ENCODE measurements around the gene CEMP1.

Gene CEMP1

DNA sequence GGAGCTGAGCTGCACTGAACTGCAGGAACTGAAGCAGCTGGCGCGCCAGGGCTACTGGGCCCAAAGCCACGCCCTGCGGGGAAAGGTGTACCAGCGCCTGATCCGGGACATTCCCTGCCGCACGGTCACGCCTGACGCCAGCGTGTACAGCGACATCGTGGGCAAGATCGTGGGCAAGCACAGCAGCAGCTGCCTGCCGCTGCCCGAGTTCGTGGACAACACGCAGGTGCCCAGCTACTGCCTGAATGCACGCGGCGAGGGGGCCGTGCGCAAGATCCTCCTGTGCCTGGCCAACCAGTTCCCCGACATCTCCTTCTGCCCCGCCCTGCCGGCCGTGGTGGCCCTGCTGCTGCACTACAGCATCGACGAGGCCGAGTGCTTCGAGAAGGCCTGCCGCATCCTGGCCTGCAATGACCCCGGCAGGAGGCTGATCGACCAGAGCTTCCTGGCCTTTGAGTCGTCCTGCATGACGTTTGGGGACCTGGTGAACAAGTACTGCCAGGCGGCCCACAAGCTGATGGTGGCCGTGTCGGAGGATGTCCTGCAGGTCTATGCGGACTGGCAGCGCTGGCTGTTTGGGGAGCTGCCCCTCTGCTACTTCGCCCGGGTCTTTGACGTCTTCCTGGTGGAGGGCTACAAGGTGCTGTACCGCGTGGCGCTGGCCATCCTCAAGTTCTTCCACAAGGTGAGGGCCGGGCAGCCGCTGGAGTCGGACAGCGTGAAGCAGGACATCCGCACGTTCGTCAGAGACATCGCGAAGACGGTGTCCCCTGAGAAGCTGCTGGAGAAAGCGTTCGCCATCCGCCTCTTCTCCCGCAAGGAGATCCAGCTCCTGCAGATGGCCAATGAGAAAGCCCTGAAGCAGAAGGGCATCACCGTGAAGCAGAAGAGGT is 34.7 kb downstream of the CEMP1 start:
- Histone ChIP-seq H3K9me3 (ENCODE audit: control insufficient read depth, low read length) (no peaks in the 10 kb centered on the region), H2AFZ (no peak overlapping the region), H3K27ac (no peak overlapping the region), H3K4me3 (ENCODE audit: low read depth, low read length) (no peak overlapping the region), H3K36me3 (ENCODE audit: control insufficient read depth, insufficient read depth, low read length) (no peaks in the 10 kb centered on the region), H3K4me1 (no peaks in the 10 kb centered on the region), H3K9ac (no peak overlapping the region), H3K4me2 (ENCODE audit: low read length) (no peak overlapping the region), H3K79me2 (peaks cover under 1% of the 10 kb centered on the region), H3K27me3 (ENCODE audit: control insufficient read depth, insufficient read depth, low read length) (no peaks in the 10 kb centered on the region)
- TF ChIP-seq, protein P1, sequence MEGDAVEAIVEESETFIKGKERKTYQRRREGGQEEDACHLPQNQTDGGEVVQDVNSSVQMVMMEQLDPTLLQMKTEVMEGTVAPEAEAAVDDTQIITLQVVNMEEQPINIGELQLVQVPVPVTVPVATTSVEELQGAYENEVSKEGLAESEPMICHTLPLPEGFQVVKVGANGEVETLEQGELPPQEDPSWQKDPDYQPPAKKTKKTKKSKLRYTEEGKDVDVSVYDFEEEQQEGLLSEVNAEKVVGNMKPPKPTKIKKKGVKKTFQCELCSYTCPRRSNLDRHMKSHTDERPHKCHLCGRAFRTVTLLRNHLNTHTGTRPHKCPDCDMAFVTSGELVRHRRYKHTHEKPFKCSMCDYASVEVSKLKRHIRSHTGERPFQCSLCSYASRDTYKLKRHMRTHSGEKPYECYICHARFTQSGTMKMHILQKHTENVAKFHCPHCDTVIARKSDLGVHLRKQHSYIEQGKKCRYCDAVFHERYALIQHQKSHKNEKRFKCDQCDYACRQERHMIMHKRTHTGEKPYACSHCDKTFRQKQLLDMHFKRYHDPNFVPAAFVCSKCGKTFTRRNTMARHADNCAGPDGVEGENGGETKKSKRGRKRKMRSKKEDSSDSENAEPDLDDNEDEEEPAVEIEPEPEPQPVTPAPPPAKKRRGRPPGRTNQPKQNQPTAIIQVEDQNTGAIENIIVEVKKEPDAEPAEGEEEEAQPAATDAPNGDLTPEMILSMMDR (IDR thresholded peaks at IDR 0.05), result no peak

- TF ChIP-seq, protein P1 (IDR thresholded peaks at IDR 0.05), result no peak
- Histone ChIP-seq H3K4me2 (ENCODE audit: low read length) (no peak overlapping the region), H3K9me3 (ENCODE audit: control insufficient read depth, low read length) (no peaks in the 10 kb centered on the region), H3K27ac (no peak overlapping the region), H2AFZ (no peak overlapping the region), H3K36me3 (ENCODE audit: control insufficient read depth, insufficient read depth, low read length) (no peaks in the 10 kb centered on the region), H3K79me2 (peaks cover 4% of the 10 kb centered on the region), H3K4me3 (ENCODE audit: low read depth, low read length) (no peak overlapping the region), H3K27me3 (ENCODE audit: control insufficient read depth, insufficient read depth, low read length) (no peaks in the 10 kb centered on the region), H3K4me1 (no peaks in the 10 kb centered on the region), H3K9ac (no peak overlapping the region)
Observed at GRCh38 chr16:2495041-2495440, 36.2 kb downstream of the CEMP1 start.

DNA sequence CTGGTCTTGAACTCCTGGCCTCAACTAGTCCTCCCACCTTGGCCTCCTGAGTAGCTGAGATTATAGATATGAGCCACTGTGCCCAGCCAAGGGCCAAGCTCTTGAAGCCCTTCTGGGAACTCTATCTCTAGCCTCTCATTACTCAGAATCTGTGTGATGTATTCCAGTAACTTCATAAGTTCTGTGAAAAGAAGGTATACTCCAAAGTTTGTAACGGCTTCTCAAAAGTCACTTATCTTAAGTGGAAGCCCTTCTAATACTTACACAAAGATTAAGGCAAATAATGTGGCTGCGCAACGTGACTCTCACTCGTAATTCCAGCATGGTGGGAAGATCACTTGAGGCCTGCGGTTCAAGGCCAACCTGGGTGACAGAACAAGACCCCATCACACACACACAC is 36.6 kb downstream of the CEMP1 start:
- H3K27me3 ChIP-seq (ENCODE audit: control insufficient read depth, insufficient read depth, low read length), result no peaks in the 10 kb centered on the region
- H3K27ac ChIP-seq, result no peak overlapping the region
- no peaks in the 10 kb centered on the region for H3K4me1 ChIP-seq
- H3K36me3 ChIP-seq (ENCODE audit: control insufficient read depth, insufficient read depth, low read length), result no peaks in the 10 kb centered on the region
- H2AFZ ChIP-seq, result no peak overlapping the region
- peaks cover 6% of the 10 kb centered on the region for H3K79me2 ChIP-seq
- no peak overlapping the region for H3K9ac ChIP-seq
- H3K9me3 ChIP-seq (ENCODE audit: control insufficient read depth, low read length), result no peaks in the 10 kb centered on the region
- H3K4me2 ChIP-seq (ENCODE audit: low read length), result no peak overlapping the region
- TF ChIP-seq, protein P1 (IDR thresholded peaks at IDR 0.05), result no peak
- H3K4me3 ChIP-seq (ENCODE audit: low read depth, low read length), result no peak overlapping the region

DNA sequence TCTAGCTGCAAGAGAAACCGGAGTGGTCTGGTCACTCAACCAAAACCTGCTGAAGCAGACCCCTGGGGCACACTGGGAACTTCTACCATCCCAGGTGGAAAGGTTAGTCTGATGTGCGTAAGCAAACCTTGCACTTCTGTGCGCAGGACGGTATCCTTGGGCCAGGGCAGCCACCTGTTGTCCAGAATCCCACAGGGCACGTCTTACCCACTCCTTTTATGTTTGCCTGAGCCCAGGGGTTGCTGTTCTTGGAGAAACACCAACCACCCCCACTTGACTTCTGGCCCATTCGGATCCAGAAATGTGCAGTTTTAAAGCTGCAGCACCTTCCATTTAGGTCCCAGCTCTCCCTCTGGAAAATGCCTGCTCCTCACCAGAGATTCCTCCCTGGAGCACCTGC is 37.6 kb downstream of the CEMP1 start:
- H3K9me3 ChIP-seq (ENCODE audit: control insufficient read depth, low read length), result no peaks in the 10 kb centered on the region
- H3K4me2 ChIP-seq (ENCODE audit: low read length), result no peak overlapping the region
- no peak overlapping the region for H2AFZ ChIP-seq
- TF ChIP-seq, protein P1 (IDR thresholded peaks at IDR 0.05), result no peak
- no peaks in the 10 kb centered on the region for H3K36me3 ChIP-seq (ENCODE audit: control insufficient read depth, insufficient read depth, low read length)
- H3K4me3 ChIP-seq (ENCODE audit: low read depth, low read length), result no peak overlapping the region
- no peaks in the 10 kb centered on the region for H3K27me3 ChIP-seq (ENCODE audit: control insufficient read depth, insufficient read depth, low read length)
- H3K79me2 ChIP-seq, result peaks cover 9% of the 10 kb centered on the region
- no peaks in the 10 kb centered on the region for H3K4me1 ChIP-seq
- no peak overlapping the region for H3K9ac ChIP-seq
- no peak overlapping the region for H3K27ac ChIP-seq

GRCh38 chr16:2492292-2492691 is 38.9 kb downstream of the CEMP1 start:
- no peaks in the 10 kb centered on the region for H3K9me3 ChIP-seq (ENCODE audit: control insufficient read depth, low read length)
- no peak overlapping the region for H3K4me2 ChIP-seq (ENCODE audit: low read length)
- TF ChIP-seq, protein P1 (IDR thresholded peaks at IDR 0.05), result no peak
- no peak overlapping the region for H2AFZ ChIP-seq
- no peaks in the 10 kb centered on the region for H3K4me1 ChIP-seq
- H3K4me3 ChIP-seq (ENCODE audit: low read depth, low read length), result no peak overlapping the region
- no peaks in the 10 kb centered on the region for H3K36me3 ChIP-seq (ENCODE audit: control insufficient read depth, insufficient read depth, low read length)
- H3K79me2 ChIP-seq, result peaks cover 12% of the 10 kb centered on the region
- H3K27me3 ChIP-seq (ENCODE audit: control insufficient read depth, insufficient read depth, low read length), result no peaks in the 10 kb centered on the region
- H3K27ac ChIP-seq, result no peak overlapping the region
- H3K9ac ChIP-seq, result no peak overlapping the region

Data from parathyroid adenoma (tissue), 2 donors.